Measurements from ENCODE around the gene FBN1.
A peak's percentile ranks its signal among the peaks of the same experiment; 100 is the strongest.

Gene FBN1

GRCh38 chr15:48385031-48385830 is 260.3 kb downstream of the FBN1 start:
- TF ChIP-seq, protein P1, sequence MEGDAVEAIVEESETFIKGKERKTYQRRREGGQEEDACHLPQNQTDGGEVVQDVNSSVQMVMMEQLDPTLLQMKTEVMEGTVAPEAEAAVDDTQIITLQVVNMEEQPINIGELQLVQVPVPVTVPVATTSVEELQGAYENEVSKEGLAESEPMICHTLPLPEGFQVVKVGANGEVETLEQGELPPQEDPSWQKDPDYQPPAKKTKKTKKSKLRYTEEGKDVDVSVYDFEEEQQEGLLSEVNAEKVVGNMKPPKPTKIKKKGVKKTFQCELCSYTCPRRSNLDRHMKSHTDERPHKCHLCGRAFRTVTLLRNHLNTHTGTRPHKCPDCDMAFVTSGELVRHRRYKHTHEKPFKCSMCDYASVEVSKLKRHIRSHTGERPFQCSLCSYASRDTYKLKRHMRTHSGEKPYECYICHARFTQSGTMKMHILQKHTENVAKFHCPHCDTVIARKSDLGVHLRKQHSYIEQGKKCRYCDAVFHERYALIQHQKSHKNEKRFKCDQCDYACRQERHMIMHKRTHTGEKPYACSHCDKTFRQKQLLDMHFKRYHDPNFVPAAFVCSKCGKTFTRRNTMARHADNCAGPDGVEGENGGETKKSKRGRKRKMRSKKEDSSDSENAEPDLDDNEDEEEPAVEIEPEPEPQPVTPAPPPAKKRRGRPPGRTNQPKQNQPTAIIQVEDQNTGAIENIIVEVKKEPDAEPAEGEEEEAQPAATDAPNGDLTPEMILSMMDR (IDR thresholded peaks at IDR 0.05; ENCODE audit: low read length, missing control alignments): no peak

DNA sequence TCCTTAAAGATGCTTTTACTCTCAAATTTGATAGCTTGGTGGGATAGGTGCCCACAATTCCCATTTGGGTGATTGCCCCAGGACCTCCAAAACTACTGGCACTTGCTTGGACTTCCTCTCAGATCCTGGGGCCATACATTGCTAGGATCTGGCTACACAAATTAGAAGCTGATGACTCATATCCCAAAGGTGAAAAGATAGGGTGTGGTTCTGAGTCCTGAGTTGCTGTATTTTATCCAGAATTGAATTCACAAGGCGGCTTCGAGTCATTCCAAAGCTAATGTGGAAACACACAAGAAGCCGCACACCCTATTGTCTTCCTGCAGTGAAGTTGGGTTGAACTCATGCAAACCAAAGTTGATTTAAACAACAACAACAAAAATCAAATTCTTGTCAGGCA is 260.9 kb downstream of the FBN1 start:
- TF ChIP-seq, protein P1 (IDR thresholded peaks at IDR 0.05; ENCODE audit: low read length, missing control alignments): no peak
- no peak overlapping the region for H3K4me3 ChIP-seq (replicated peaks; ENCODE audit: low read depth, low read length)
- no peak for DNase-seq (ENCODE audit: low read depth)

More at GRCh38 chr15:48385031-48385830, 260.3 kb downstream of the FBN1 start:
- DNase-seq (ENCODE audit: low read depth): peak; percentile 71
- no peak overlapping the region for H3K4me3 ChIP-seq (replicated peaks; ENCODE audit: low read depth, low read length)

- H3K4me3 ChIP-seq (replicated peaks; ENCODE audit: low read depth, low read length): no peak overlapping the region
- TF ChIP-seq, protein P1 (IDR thresholded peaks at IDR 0.05; ENCODE audit: low read length, missing control alignments): no peak
- no peak for DNase-seq (ENCODE audit: low read depth)
Measured at GRCh38 chr15:48383031-48383430, 262.5 kb downstream of the FBN1 start.

GRCh38 chr15:48381861-48382260 is 263.6 kb downstream of the FBN1 start:
- DNase-seq (ENCODE audit: low read depth): no peak
- TF ChIP-seq, protein P1 (IDR thresholded peaks at IDR 0.05; ENCODE audit: low read length, missing control alignments): no peak
- no peak overlapping the region for H3K4me3 ChIP-seq (replicated peaks; ENCODE audit: low read depth, low read length)

- DNase-seq (ENCODE audit: low read depth): no peak
- TF ChIP-seq, protein P1 (IDR thresholded peaks at IDR 0.05; ENCODE audit: low read length, missing control alignments): no peak
Measured at GRCh38 chr15:48380198-48380597, 265.3 kb downstream of the FBN1 start.

DNA sequence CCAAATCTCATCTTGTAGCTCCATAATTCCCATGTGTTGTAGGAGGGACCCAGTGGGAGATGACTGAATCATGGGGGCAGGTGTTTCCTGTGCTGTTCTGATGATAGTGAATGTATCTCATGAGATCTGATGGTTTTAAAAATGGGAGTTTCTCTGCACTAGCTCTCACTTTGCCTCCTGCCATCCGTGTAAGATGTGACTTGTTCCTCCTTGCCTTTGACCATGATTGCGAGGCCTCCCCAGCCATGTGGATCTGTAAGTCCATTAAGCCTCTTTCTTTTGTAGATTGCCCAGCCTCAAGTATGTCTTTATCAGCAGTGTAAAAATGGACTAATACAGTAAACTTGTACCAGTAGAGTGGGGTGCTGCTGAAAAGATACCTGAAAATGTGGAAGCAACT is 269.7 kb downstream of the FBN1 start:
- no peak overlapping the region for H3K4me3 ChIP-seq (replicated peaks; ENCODE audit: low read depth, low read length)
- DNase-seq (ENCODE audit: low read depth): no peak
- TF ChIP-seq, protein P1 (IDR thresholded peaks at IDR 0.05; ENCODE audit: low read length, missing control alignments): no peak

More at GRCh38 chr15:48380198-48380597, 265.3 kb downstream of the FBN1 start:
- no peak overlapping the region for H3K4me3 ChIP-seq (replicated peaks; ENCODE audit: low read depth, low read length)

- DNase-seq (ENCODE audit: low read depth): peak; percentile 68
- no peak overlapping the region for H3K4me3 ChIP-seq (replicated peaks; ENCODE audit: low read depth, low read length)
- TF ChIP-seq, protein P1 (IDR thresholded peaks at IDR 0.05; ENCODE audit: low read length, missing control alignments): no peak
Measured at GRCh38 chr15:48374472-48374871, 271.0 kb downstream of the FBN1 start.

Measured in fibroblast of pulmonary artery (primary cell).